BE2C (cell line): ENCODE data around the gene ZNF761.

Experiments used
- DNase-seq: peaks from one replicate; pipeline ENCODE4 v3.0.0-alpha.2; 2020
- H3K27me3 ChIP-seq: fragments of 250-450 bp; sonication (Bioruptor Pico); 2 replicates; pipeline ENCODE4 v1.5.1; 2020; ENCODE audit warnings: mild to moderate bottlenecking
- H3K36me3 ChIP-seq: fragments of 250-450 bp; sonication (Bioruptor Pico); 2 replicates; pipeline ENCODE4 v1.5.1; 2020; ENCODE audit warnings: mild to moderate bottlenecking
- H3K4me1 ChIP-seq: fragments of 250-450 bp; sonication (Bioruptor Pico); 2 replicates; pipeline ENCODE4 v1.5.1; 2020
- H3K4me3 ChIP-seq: 2 replicates; pipeline ENCODE4 v1.5.1; 2011; ENCODE audit warnings: low read depth, low read length
- H3K9me3 ChIP-seq: fragments of 250-450 bp; sonication (Bioruptor Pico); 2 replicates; pipeline ENCODE4 v1.5.1; 2020
- TF ChIP-seq, protein P1 (sequence below): IDR thresholded peaks from 2 replicates; pipeline ENCODE4 v1.5.1; 2012; ENCODE audit warnings: mild to moderate bottlenecking, low read depth, low read length

The ZNF761 gene

DNA sequence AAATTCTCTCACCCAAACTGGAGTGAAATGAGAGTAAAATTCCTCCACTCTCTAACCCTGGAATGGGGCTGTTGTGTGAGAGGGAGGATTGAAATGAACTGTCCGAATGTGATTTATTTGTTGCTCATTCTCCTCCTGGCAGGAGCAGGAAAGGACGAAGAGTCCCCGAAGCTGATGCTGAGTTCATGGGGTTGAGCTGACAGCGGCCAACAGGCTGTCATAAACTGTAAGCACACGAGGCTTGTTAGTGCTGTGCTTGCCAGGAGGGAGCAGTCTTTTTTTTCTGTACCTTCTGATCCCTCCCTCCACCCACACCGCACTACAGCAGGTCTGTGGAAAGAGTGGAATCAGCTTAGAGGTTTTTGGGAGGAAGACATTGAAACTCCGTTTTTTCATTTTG lies 73.1 kb downstream of the ZNF761 start:
- Histone ChIP-seq H3K27me3 (0 out of 2 replicates have a peak, but pooled peaks cover 2% of the 10 kb centered on the region), H3K36me3 (no peaks in the 10 kb centered on the region), H3K9me3 (no peaks in the 10 kb centered on the region), H3K4me3 (peak overlapping the region; percentile 39), H3K4me1 (no peaks in the 10 kb centered on the region)
- TF ChIP-seq, protein P1, sequence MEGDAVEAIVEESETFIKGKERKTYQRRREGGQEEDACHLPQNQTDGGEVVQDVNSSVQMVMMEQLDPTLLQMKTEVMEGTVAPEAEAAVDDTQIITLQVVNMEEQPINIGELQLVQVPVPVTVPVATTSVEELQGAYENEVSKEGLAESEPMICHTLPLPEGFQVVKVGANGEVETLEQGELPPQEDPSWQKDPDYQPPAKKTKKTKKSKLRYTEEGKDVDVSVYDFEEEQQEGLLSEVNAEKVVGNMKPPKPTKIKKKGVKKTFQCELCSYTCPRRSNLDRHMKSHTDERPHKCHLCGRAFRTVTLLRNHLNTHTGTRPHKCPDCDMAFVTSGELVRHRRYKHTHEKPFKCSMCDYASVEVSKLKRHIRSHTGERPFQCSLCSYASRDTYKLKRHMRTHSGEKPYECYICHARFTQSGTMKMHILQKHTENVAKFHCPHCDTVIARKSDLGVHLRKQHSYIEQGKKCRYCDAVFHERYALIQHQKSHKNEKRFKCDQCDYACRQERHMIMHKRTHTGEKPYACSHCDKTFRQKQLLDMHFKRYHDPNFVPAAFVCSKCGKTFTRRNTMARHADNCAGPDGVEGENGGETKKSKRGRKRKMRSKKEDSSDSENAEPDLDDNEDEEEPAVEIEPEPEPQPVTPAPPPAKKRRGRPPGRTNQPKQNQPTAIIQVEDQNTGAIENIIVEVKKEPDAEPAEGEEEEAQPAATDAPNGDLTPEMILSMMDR: no peak
- DNase-seq: no peak

DNA sequence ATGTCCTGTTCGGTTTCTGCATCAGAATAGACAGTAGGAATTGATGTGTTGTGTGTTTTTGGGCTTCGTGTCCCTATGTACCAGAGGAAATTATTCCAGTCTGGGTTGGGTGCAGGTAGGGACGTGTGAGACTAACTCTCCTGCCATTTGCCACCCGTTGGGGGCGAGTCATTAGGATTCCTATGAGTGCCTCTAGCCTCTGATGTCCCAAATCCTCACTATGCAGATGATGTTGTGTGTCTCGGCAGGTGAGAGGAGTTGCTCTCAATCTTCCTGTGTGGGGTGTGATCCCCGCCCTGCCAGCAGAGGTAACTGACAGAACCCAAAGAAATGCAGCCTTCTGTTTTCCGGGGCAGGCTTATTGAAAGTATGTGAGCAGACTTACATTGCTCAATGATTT lies 74.9 kb downstream of the ZNF761 start:
- Histone ChIP-seq H3K4me3 (no peak overlapping the region), H3K36me3 (no peaks in the 10 kb centered on the region), H3K4me1 (no peaks in the 10 kb centered on the region), H3K27me3 (0 out of 2 replicates have a peak, but pooled peaks cover 2% of the 10 kb centered on the region), H3K9me3 (no peaks in the 10 kb centered on the region)
- DNase-seq: no peak
- TF ChIP-seq, protein P1: no peak
